AML-193 (cell line): ENCODE data around the gene ZNF490.

Source experiments
- DNase-seq, 2 experiments: peaks; one replicate each; lab custom pipeline; 2025; lab: John Stamatoyannopoulos, UW

ZNF490 gene

DNA sequence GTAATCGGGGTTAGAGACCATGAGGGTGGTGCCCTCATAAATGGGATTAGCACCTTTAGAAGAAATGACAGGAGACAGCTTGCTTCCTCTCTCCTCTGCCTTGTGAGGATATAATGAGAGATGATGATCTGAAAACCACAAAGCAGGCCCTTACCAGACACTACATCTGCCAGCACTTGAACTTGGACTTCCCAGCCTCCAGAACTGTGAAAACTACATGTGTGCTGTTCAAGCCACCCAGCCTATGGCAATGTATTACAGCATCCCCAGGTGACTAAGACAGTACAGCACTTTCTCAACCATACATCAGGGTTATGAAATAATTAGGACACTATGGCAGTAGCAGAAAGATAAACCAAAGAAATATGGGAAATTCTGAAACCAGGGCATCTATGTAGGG is 66.8 kb downstream of the ZNF490 start:
- DNase-seq, result peak; percentile 26 to 33
